Measurements from ENCODE around the gene DNAJC25.

DNAJC25 gene

DNA sequence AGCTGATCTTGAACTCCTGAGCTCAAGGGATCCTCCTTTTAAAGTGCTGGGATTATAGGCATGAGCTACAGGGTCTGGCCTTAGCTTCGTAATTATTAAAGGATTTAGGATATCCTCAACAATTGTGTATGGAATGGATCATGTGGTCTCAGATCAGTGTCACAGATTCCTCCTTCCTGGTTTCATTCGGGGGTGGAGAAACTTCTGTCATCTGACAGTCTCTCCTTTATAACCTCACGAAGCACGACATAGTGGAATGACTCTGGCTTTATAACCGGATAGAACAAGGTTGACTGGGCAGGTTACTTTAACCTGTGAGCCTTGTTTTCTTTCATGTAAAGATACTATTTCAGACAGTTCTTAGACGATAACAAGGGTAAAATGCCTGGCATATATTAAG, 25.9 kb downstream of the DNAJC25 start:
- no peak for DNase-seq (ENCODE audit: extremely low read depth, low read depth)
- TF ChIP-seq, protein P1, sequence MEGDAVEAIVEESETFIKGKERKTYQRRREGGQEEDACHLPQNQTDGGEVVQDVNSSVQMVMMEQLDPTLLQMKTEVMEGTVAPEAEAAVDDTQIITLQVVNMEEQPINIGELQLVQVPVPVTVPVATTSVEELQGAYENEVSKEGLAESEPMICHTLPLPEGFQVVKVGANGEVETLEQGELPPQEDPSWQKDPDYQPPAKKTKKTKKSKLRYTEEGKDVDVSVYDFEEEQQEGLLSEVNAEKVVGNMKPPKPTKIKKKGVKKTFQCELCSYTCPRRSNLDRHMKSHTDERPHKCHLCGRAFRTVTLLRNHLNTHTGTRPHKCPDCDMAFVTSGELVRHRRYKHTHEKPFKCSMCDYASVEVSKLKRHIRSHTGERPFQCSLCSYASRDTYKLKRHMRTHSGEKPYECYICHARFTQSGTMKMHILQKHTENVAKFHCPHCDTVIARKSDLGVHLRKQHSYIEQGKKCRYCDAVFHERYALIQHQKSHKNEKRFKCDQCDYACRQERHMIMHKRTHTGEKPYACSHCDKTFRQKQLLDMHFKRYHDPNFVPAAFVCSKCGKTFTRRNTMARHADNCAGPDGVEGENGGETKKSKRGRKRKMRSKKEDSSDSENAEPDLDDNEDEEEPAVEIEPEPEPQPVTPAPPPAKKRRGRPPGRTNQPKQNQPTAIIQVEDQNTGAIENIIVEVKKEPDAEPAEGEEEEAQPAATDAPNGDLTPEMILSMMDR (IDR thresholded peaks at IDR 0.05; ENCODE audit: low read depth, low read length), result no peak

DNA sequence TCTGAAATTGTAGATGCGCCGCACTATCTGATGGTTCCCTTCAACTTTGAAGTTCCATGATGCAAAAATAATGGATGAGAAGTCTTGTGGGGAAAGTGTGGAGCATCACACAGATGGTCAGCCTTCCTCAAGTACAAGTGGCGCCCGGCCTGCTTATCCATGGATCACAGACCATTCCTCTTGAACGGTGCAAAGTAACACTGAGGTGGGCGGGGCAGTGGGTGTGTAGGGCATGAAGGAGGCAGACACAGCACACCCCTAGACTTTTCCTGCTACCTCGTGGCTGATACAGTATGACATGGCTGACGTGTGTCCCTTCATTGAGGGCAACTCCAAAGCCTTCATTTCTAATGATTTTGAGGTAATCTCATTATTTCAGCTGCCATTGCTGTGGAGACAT, 27.8 kb downstream of the DNAJC25 start:
- TF ChIP-seq, protein P1 (IDR thresholded peaks at IDR 0.05; ENCODE audit: low read depth, low read length), result no peak
- DNase-seq (ENCODE audit: extremely low read depth, low read depth), result no peak

DNA sequence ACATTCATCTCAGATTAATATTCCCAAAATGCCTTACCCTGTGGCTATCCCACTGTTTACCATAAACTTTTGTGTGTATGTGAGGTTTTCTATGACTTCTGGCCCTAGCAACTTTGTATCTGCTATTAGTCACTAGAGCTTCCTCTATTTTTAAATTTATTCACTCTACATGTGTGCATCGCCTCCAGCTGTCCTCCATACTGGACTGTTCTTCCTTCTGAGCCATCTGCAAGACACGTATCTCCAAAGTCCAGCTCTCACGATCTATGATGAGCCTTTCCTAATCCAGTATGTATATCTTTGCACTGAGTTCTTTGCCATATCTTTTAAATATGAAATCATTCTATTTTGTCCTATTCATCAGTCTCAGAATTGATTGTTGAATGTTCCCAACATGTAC, 28.6 kb downstream of the DNAJC25 start:
- TF ChIP-seq, protein P1 (IDR thresholded peaks at IDR 0.05; ENCODE audit: low read depth, low read length), result no peak
- no peak for DNase-seq (ENCODE audit: extremely low read depth, low read depth)

DNA sequence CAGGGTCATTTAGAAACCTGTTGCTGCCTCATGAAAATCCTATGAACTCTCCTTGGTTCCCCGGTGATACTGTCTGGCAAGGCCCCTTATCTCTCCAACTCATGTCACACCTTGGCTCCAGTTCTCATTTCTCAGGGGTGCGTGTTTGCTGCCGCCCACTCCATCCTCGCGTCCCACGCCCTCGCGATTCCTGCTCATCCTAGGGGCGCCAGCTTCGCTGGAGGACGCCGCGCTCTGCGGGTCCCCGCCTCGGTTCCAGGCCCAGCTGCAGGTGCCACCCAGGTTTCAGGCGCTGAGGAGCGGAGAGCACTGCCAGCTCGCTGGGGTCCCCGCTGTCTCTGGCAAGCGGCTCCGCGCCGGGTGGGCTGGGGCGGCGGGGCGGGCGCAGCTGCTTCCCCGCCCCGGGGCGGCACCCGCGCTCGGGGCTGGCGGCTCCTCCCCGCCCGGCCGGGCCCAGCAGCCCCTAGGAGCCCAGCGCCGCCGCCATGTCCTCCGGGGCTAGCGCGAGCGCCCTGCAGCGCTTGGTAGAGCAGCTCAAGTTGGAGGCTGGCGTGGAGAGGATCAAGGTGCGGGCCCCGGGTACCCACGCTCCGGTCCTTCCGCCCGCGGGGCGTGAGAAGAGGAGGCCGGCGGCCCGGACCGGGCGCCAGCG, 30.1 kb downstream of the DNAJC25 start, which contains the start of gene GNG10:
GNG10 (plus strand) TSS at position 456 of the 652 bp plus-strand sequence; CDS start at position 486, 30 bp downstream.
- no peak for DNase-seq (ENCODE audit: extremely low read depth, low read depth)
- TF ChIP-seq, protein P1 (IDR thresholded peaks at IDR 0.05; ENCODE audit: low read depth, low read length), result no peak

DNA sequence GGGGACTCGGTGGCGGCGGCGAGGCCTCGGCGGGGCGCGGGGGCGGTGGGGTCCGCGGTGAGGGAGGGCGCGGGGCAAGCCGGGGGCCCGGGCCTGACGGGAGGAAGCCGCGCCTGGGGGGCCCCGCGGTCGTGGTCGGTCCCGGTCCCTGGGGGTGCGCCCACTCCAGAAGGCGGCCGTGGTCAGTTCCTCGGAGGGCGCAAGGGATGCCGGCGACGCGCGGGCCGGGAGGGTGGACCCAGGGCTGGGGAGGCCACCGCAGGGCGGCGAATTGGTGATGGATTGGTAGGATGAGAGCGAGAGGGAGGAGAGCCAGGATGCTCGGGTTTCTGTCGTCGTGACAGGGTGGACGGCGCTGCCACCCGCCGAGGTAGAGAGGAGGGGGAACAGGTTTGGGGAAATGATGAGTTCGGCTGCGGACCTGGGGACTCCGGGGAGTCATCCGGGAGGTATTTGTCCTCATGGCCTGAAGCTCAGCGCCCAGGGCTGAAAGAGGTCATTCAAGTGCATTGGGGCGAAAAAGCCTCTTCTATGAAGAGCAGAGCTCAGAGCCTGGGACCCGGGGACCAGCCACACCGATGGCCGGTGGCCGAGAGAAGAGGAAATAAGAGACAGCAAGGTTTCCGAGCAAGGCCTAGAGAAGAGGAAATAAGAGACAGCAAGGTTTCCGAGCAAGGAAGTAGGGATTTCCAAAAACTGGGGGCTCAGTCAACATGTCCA, 30.8 kb downstream of the DNAJC25 start:
- TF ChIP-seq, protein P1 (IDR thresholded peaks at IDR 0.05; ENCODE audit: low read depth, low read length), result no peak
- DNase-seq (ENCODE audit: extremely low read depth, low read depth), result no peak

DNA sequence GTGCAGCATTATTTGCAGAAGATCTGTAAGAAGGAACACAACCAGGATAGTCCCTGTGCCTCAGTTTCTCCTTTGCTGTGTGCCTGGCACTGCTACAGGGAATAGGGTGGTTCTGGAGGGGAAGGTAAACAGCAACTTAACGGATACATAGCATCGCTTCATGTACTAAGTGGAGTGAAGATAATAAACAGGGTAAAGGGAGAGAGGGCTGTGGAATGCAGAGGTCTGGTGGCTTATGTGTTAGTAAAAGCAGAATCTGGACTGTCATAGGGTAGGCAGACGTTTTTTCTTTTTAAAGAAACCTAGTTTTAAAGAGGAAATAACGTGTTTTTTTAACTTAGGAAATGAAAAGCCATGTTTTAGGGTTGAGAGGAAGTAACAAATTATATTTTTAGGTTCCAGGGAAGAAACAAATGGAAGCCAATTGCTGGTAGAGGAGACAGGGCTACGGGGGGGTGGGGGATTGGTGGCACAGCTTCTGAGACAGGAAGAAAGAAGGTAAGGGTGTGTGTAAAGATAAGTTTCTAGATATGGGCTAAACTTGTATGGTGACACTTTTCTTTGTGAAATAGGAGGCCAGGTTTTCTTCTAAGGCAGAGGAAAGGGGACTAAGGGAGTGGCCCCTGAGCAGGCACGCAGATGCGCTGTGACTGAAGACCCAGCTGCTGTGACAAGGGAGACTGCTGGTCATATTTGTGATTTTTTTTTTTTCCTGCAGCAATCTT, 31.6 kb downstream of the DNAJC25 start:
- DNase-seq (ENCODE audit: extremely low read depth, low read depth), result no peak

More for the DNA sequence above, 31.6 kb downstream of the DNAJC25 start:
- TF ChIP-seq, protein P1 (IDR thresholded peaks at IDR 0.05; ENCODE audit: low read depth, low read length), result no peak
